ENCODE data around the gene RWDD4.

- TF ChIP-seq POLR2A (IDR thresholded peaks at IDR 0.05; ENCODE audit: low read length) (no peak), GATA1 (IDR thresholded peaks at IDR 0.05; ENCODE audit: low read depth, low read length) (no peak)
Observed at GRCh38 chr4:183632689-183633088, 26.3 kb downstream of the RWDD4 start.

Data from erythroblast (primary cell).